Kidney epithelial cell (primary cell): ENCODE measurements around the gene PTPRA. TPM values are rescaled to one million over a fixed set of nuclear protein-coding genes. Genes with fewer than 3 reads are reported as not detected.

Source experiments
- DNase-seq: peaks from one replicate; pipeline ENCODE4 v3.0.0-alpha.2; 2010; ENCODE audit warnings: low read depth
- H3K27me3 ChIP-seq: 2 replicates; pipeline ENCODE4 v1.6.0; 2011; ENCODE audit warnings: low read length; ENCODE audit not compliant: control insufficient read depth, insufficient read depth
- H3K36me3 ChIP-seq: 2 replicates; pipeline ENCODE4 v1.5.1; 2011; ENCODE audit warnings: low read length; ENCODE audit not compliant: control insufficient read depth, insufficient read depth
- H3K4me3 ChIP-seq: 2 replicates; pipeline ENCODE4 v1.5.1; 2011; ENCODE audit warnings: low read depth, mild to moderate bottlenecking, control low read depth, low read length
- total RNA-seq: library from RNA; depleted of rRNA; stranded (reverse); fragments of >200 nt; gene quantifications from 2 replicates; pipeline ENCODE4 v1.2.3, GENCODE V29; 2015
- TF ChIP-seq, protein P1 (sequence below): IDR thresholded peaks from 2 replicates; pipeline ENCODE4 v1.5.1; 2011; ENCODE audit warnings: mild to moderate bottlenecking, moderate library complexity, low read length, control low read depth, inconsistent platforms; ENCODE audit not compliant: insufficient read depth, poor library complexity, severe bottlenecking

The PTPRA gene
- total RNA-seq, 1 donor from 2014 or later, result 48.6 TPM

DNA sequence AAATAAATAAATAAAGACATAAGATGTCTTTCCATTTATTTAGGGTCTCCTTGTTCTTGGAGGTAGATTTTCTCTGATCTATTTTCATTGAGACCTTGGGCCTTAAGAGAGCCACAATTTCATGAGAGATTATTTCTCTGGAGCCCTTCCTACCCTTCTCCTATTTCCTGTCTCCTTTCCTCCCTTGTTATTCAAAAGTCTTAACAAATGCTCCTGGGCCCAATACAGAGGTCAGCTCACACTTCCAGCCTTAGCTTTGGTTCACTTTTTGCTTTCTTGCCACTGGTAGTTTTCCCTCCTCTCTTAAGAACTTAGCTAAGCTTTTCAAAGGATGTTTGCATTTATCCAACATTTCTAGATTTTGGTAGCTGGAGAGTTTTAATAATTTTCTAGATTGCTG, 44.0 kb downstream of the PTPRA start:
- TF ChIP-seq, protein P1, sequence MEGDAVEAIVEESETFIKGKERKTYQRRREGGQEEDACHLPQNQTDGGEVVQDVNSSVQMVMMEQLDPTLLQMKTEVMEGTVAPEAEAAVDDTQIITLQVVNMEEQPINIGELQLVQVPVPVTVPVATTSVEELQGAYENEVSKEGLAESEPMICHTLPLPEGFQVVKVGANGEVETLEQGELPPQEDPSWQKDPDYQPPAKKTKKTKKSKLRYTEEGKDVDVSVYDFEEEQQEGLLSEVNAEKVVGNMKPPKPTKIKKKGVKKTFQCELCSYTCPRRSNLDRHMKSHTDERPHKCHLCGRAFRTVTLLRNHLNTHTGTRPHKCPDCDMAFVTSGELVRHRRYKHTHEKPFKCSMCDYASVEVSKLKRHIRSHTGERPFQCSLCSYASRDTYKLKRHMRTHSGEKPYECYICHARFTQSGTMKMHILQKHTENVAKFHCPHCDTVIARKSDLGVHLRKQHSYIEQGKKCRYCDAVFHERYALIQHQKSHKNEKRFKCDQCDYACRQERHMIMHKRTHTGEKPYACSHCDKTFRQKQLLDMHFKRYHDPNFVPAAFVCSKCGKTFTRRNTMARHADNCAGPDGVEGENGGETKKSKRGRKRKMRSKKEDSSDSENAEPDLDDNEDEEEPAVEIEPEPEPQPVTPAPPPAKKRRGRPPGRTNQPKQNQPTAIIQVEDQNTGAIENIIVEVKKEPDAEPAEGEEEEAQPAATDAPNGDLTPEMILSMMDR, result no peak
- H3K4me3 ChIP-seq, result no peak overlapping the region
- no peaks in the 10 kb centered on the region for H3K27me3 ChIP-seq
- DNase-seq, result no peak
- H3K36me3 ChIP-seq, result no peaks in the 10 kb centered on the region

DNA sequence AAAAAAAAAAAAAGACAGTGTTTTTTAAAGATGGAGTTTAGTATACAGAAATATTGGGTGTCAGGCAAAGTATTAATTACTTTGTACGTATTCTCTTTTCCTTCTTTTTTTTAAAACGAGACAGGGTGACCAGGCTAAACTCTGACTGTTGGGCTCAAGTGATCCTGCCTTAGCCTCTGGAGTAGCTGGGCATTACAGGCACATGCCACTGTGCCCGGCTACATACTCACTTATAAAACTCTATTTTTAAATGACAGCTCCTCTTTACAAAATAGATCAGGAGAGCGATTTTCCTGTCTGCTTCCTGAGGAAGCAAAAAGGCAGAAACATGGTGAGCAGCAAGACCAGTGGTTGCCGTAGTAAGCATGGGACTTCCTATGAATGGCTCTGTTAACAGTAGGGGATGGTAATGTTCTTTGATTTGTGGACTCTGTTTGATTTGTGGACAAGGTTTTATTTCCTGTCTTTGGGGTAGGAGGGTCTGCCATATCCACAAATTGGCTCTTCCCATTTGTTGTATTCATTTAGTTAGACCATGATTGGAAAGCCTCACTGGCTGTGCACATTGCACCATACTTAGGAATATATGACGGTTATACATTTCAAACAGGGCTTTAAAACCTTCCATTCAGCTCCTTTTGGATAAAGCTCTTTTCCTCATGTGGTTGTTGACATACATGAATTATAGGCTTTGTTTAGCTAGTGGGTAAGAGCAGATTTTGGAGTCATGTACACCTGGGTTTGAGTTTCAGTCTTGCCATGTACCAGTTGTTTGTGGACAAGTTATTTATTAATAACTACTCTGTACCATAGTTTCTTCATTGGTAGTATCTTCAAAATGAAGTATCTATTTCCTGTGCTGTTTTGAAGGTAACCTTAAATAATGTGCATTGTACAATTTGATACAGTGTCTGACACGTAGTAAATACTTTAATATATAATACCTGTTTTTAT, 45.1 kb downstream of the PTPRA start:
- TF ChIP-seq, protein P1, result no peak
- H3K4me3 ChIP-seq, result no peak overlapping the region
- no peaks in the 10 kb centered on the region for H3K27me3 ChIP-seq
- no peaks in the 10 kb centered on the region for H3K36me3 ChIP-seq
- DNase-seq, result no peak

DNA sequence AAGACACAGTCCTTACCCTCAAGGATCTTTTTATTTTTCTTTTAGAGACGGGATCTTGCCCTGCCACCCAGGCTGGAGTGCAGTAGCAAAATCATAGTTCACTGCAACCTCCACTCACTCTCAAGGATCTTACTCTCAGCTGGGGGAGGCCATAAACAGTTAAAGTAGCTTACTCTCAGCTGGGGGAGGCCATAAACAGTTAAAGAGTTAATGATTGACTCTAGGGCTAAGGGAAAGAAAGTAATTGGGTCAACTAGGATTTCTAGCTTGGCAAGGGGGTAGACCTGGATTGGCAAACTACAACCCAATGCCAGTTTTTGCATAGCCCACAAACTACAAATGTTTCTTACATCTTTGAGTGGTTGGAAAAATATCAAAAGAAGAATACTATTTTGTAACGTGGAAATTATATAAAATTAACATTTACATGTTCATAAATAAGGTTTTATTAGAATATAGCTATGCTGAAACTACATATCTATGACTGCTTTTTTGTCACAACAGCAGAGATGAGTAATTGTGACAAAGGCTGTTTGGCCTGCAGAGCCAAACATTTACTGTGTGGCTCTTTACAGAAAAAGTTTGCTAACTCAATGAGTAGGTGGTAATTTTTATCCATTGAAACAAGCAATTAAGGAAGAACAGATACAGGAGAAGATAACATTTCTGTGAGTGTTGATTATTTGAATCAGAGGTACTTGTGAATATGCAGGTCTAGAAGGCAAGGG, 46.4 kb downstream of the PTPRA start:
- TF ChIP-seq, protein P1, result no peak
- no peak overlapping the region for H3K4me3 ChIP-seq
- DNase-seq, result no peak
- no peaks in the 10 kb centered on the region for H3K36me3 ChIP-seq
- no peaks in the 10 kb centered on the region for H3K27me3 ChIP-seq

DNA sequence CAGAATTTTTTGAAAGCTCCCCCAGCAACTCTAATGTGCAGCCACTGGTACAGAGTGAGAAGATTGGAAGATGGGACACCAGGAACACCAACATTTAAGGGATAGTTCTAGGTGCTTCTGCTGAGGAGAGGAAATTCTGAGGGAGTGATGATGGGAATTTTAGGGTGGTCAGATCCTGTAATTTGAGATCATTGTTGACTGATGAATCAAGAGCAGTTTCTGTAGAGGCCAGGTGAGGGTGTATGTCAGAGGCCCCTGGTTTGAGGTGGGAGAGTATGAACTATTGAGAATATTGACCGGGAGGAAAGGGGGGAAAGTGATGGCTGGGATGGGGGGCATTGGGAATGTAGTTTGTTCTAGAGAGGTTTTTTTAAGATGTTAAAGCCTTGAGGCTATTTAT, 47.2 kb downstream of the PTPRA start:
- H3K36me3 ChIP-seq, result no peaks in the 10 kb centered on the region
- H3K27me3 ChIP-seq, result no peaks in the 10 kb centered on the region
- DNase-seq, result no peak
- TF ChIP-seq, protein P1, result no peak
- no peak overlapping the region for H3K4me3 ChIP-seq

DNA sequence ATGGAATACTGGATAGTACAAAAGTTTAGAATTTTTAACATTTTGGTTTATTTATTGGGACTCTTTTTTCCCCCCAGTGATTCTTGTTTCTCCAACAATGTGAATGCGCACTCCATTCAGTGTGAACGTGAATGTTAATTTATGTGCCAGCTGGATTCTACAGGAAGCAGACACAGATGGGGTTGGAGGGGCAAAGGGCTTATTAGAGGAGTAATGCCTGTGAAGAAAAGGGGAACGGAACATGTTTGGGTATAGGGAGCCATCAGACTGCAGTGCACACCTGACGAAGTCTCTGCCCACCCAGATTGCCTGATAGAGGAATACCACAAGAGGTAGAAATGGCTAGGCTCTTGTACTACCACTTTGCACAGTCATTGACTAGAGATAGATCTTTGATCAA, 48.2 kb downstream of the PTPRA start:
- TF ChIP-seq, protein P1, result no peak
- no peak for DNase-seq
- Histone ChIP-seq H3K4me3 (no peak overlapping the region), H3K36me3 (no peaks in the 10 kb centered on the region), H3K27me3 (no peaks in the 10 kb centered on the region)
